Uterus (tissue), 2 donors: Measurements from ENCODE around the gene MESP1.

Experiments used
- POLR2A ChIP-seq, 2 donors: fragments of 450-650 bp; IDR thresholded peaks; one replicate each; pipeline ENCODE4 v1.6.1; 2016; ENCODE audit warnings: antibody characterized with exemption in 2 of 2, mild to moderate bottlenecking in 1 of 2, moderate library complexity in 1 of 2
- TF ChIP-seq, protein P1 (sequence below), 4 experiments: fragments of 200-600 bp in 2 of 4; fragments of 450-650 bp in 2 of 4; sonication (generic) in 2 of 4; IDR thresholded peaks; one replicate each; pipeline ENCODE4 v1.5.1; 2016 to 2019; ENCODE audit warnings: antibody characterized with exemption in 4 of 4, mild to moderate bottlenecking in 2 of 4, moderate library complexity in 1 of 4

DNA sequence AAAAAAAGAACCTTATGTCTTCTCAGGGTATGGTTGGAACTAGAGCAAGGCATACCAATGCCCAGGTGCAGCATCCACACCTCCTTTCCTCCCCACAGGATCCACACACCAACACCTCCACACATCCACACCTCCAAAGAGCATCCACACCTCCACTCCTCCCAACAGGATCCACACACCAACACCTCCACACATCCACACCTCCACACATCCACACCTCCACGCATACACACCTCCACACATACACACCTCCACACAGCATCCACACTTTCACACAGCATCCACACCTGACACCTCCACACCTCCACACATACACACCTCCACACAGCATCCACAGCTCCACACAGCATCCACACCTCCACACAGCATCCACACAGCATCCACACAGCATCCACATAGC is 5.3 kb downstream of the MESP1 start:
- TF ChIP-seq, protein P1, sequence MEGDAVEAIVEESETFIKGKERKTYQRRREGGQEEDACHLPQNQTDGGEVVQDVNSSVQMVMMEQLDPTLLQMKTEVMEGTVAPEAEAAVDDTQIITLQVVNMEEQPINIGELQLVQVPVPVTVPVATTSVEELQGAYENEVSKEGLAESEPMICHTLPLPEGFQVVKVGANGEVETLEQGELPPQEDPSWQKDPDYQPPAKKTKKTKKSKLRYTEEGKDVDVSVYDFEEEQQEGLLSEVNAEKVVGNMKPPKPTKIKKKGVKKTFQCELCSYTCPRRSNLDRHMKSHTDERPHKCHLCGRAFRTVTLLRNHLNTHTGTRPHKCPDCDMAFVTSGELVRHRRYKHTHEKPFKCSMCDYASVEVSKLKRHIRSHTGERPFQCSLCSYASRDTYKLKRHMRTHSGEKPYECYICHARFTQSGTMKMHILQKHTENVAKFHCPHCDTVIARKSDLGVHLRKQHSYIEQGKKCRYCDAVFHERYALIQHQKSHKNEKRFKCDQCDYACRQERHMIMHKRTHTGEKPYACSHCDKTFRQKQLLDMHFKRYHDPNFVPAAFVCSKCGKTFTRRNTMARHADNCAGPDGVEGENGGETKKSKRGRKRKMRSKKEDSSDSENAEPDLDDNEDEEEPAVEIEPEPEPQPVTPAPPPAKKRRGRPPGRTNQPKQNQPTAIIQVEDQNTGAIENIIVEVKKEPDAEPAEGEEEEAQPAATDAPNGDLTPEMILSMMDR (IDR thresholded peaks at IDR 0.05), result no peak
- no peak for TF ChIP-seq POLR2A (IDR thresholded peaks at IDR 0.05)
